OCI-LY7 (cell line): ENCODE measurements around the gene TNFAIP8L3.

Experiments used
- CTCF ChIP-seq: fragments of 200-600 bp; sonication (generic); conservative IDR thresholded peaks from 2 replicates; pipeline ENCODE4 v1.5.1; 2014; ENCODE audit warnings: mild to moderate bottlenecking, antibody characterized with exemption, low read length, moderate library complexity, mixed read lengths
- EZH2phosphoT487 ChIP-seq: fragments of 200-600 bp; sonication (generic); IDR thresholded peaks from 2 replicates; pipeline ENCODE4 v1.6.1; 2018; ENCODE audit warnings: low read depth, borderline replicate concordance, mild to moderate bottlenecking, mixed run types, antibody characterized with exemption, low read length, moderate library complexity, mixed read lengths

DNA sequence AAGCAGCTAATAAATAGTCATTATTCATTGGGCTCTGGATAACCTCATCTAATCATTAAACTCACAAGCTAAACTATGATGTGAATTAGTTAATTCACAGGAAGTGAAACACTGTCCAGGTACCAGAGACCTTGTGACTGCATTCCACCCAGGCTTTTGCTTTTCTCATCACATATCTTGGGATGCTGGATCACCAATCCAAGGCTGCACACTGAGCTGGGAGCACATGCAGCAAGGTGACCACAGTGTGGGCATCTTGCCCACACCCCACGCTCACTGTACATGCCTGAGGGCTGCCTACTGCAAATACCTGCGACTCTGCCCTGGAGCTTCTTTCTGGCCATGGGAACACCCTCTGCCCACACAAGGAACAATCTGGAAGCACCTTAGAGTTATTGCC, 40.6 kb upstream of the TNFAIP8L3 start:
- no peak for TF ChIP-seq CTCF
- no peak for TF ChIP-seq EZH2phosphoT487
